H9 (cell line): Measurements from ENCODE around the gene SLCO2A1. TPM values are rescaled to one million over a fixed set of nuclear protein-coding genes. Genes with fewer than 3 reads are reported as not detected.

Source experiments
- DNase-seq: peaks from one replicate; pipeline ENCODE4 v3.0.0-alpha.2; 2017
- H2AFZ ChIP-seq: one replicate; pipeline ENCODE4 v1.6.1; 2013; ENCODE audit warnings: mild to moderate bottlenecking, low read length, control low read depth, moderate library complexity
- H2AK5ac ChIP-seq: 2 replicates; pipeline ENCODE4 v1.6.1; 2013; ENCODE audit warnings: low read length, control low read depth, mixed read lengths; ENCODE audit not compliant: insufficient read length
- H2BK120ac ChIP-seq: one replicate; pipeline ENCODE4 v1.6.1; 2013; ENCODE audit warnings: low read depth, mild to moderate bottlenecking, low read length, control low read depth, inconsistent platforms; ENCODE audit not compliant: poor library complexity, severe bottlenecking
- H2BK12ac ChIP-seq: 2 replicates; pipeline ENCODE4 v1.6.1; 2013; ENCODE audit warnings: low read length, control low read depth, mixed read lengths, low read depth; ENCODE audit not compliant: insufficient read length
- H2BK15ac ChIP-seq: 2 replicates; pipeline ENCODE4 v1.6.1; 2013; ENCODE audit warnings: low read depth, low read length, control low read depth
- H2BK20ac ChIP-seq: one replicate; pipeline ENCODE4 v1.6.1; 2013; ENCODE audit warnings: low read depth, mild to moderate bottlenecking, low read length, control low read depth, inconsistent platforms; ENCODE audit not compliant: poor library complexity, severe bottlenecking
- H2BK5ac ChIP-seq: 2 replicates; pipeline ENCODE4 v1.6.1; 2013; ENCODE audit warnings: low read length, control low read depth, mixed read lengths; ENCODE audit not compliant: insufficient read length
- H3K14ac ChIP-seq: 2 replicates; pipeline ENCODE4 v1.6.1; 2013; ENCODE audit warnings: low read length, control low read depth; ENCODE audit not compliant: insufficient read depth
- H3K18ac ChIP-seq: 2 replicates; pipeline ENCODE4 v1.6.1; 2013; ENCODE audit warnings: low read depth, mild to moderate bottlenecking, mixed read lengths, low read length, control low read depth; ENCODE audit not compliant: insufficient read length
- H3K23ac ChIP-seq: 2 replicates; pipeline ENCODE4 v1.6.1; 2013; ENCODE audit warnings: low read length, control low read depth, mixed read lengths, low read depth; ENCODE audit not compliant: insufficient read length
- H3K23me2 ChIP-seq: 2 replicates; pipeline ENCODE4 v1.6.1; 2013; ENCODE audit warnings: low read depth, mild to moderate bottlenecking, mixed read lengths, low read length, control low read depth; ENCODE audit not compliant: insufficient read length, poor library complexity, severe bottlenecking
- H3K27ac ChIP-seq: 2 replicates; pipeline ENCODE4 v1.5.1; 2013; ENCODE audit warnings: low read length, control low read depth, mixed read lengths, low read depth; ENCODE audit not compliant: insufficient read length
- H3K27me3 ChIP-seq: 2 replicates; pipeline ENCODE4 v1.6.1; 2013; ENCODE audit warnings: low read length, control low read depth, inconsistent platforms; ENCODE audit not compliant: insufficient read depth
- H3K4ac ChIP-seq: 2 replicates; pipeline ENCODE4 v1.6.1; 2013; ENCODE audit warnings: low read depth, mild to moderate bottlenecking, control low read depth, inconsistent platforms, low read length, moderate library complexity
- H3K4me1 ChIP-seq: 2 replicates; pipeline ENCODE4 v1.6.1; 2013; ENCODE audit warnings: low read length, control low read depth, inconsistent platforms; ENCODE audit not compliant: insufficient read depth
- H3K4me2 ChIP-seq: 2 replicates; pipeline ENCODE4 v1.6.1; 2013; ENCODE audit warnings: low read length, control low read depth, mixed read lengths; ENCODE audit not compliant: insufficient read length, insufficient read depth
- H3K56ac ChIP-seq: 2 replicates; pipeline ENCODE4 v1.6.1; 2013; ENCODE audit warnings: low read depth, mild to moderate bottlenecking, mixed read lengths, low read length, control low read depth; ENCODE audit not compliant: insufficient read length
- H3K79me1 ChIP-seq: 2 replicates; pipeline ENCODE4 v1.6.1; 2013; ENCODE audit warnings: low read depth, mild to moderate bottlenecking, moderate library complexity, low read length, control low read depth, inconsistent platforms; ENCODE audit not compliant: insufficient read depth, poor library complexity, severe bottlenecking
- H3K79me2 ChIP-seq: 2 replicates; pipeline ENCODE4 v1.6.1; 2013; ENCODE audit warnings: low read length, control low read depth, inconsistent platforms; ENCODE audit not compliant: insufficient read depth
- H3K9ac ChIP-seq: 2 replicates; pipeline ENCODE4 v1.6.1; 2013; ENCODE audit warnings: low read length, control low read depth, mixed read lengths; ENCODE audit not compliant: insufficient read length; ENCODE audit errors: extremely low read depth
- H3K9me3 ChIP-seq: one replicate; pipeline ENCODE4 v1.6.1; 2013; ENCODE audit warnings: low read depth, low read length, inconsistent platforms; ENCODE audit not compliant: control insufficient read depth
- H3T11ph ChIP-seq: one replicate; pipeline ENCODE4 v1.6.1; 2013; ENCODE audit warnings: mild to moderate bottlenecking, low read length, control low read depth, inconsistent platforms
- H4K20me1 ChIP-seq: one replicate; pipeline ENCODE4 v1.6.1; 2013; ENCODE audit not compliant: control insufficient read depth, insufficient read length, insufficient read depth
- H4K5ac ChIP-seq: 2 replicates; pipeline ENCODE4 v1.6.1; 2013; ENCODE audit warnings: low read depth, mild to moderate bottlenecking, mixed read lengths, low read length, control low read depth; ENCODE audit not compliant: insufficient read length
- H4K8ac ChIP-seq: replicated peaks from 2 replicates; pipeline ENCODE4 v1.6.1; 2013; ENCODE audit warnings: low read length, control low read depth, mixed read lengths, low read depth; ENCODE audit not compliant: insufficient read length
- H4K91ac ChIP-seq: 2 replicates; pipeline ENCODE4 v1.6.1; 2013; ENCODE audit warnings: low read depth, mild to moderate bottlenecking, moderate library complexity, mixed read lengths, low read length, control low read depth; ENCODE audit not compliant: insufficient read length
- H3K27ac Mint-ChIP-seq, 3 experiments: 2 replicates in 2 of 3; 3 replicates in 1 of 3; pipeline ENCODE4 v1.8.0; 2020 to 2021; ENCODE audit warnings: mixed read lengths in 3 of 3, mild to moderate bottlenecking in 1 of 3, moderate library complexity in 1 of 3
- H3K27me3 Mint-ChIP-seq: 2 replicates; pipeline ENCODE4 v1.8.0; 2021; ENCODE audit warnings: low read depth, mild to moderate bottlenecking, moderate library complexity, mixed read lengths
- H3K36me3 Mint-ChIP-seq, 3 experiments: 2 replicates in 2 of 3; 3 replicates in 1 of 3; pipeline ENCODE4 v1.8.0; 2020 to 2021; ENCODE audit warnings: low read depth in 3 of 3, mixed read lengths in 3 of 3; ENCODE audit not compliant: insufficient read depth in 1 of 3
- H3K4me1 Mint-ChIP-seq, 2 experiments: 2 replicates each; pipeline ENCODE4 v1.8.0; 2020; ENCODE audit warnings: mixed read lengths in 2 of 2
- H3K4me3 Mint-ChIP-seq, 2 experiments: 2 replicates in 1 of 2; 3 replicates in 1 of 2; pipeline ENCODE4 v1.8.0; 2020 to 2021; ENCODE audit warnings: mild to moderate bottlenecking in 2 of 2, mixed read lengths in 2 of 2, moderate library complexity in 1 of 2
- H3K9me3 Mint-ChIP-seq, 2 experiments: 2 replicates in 1 of 2; 3 replicates in 1 of 2; pipeline ENCODE4 v1.8.0; 2020; ENCODE audit warnings: mild to moderate bottlenecking in 2 of 2, mixed read lengths in 2 of 2, moderate library complexity in 1 of 2
- CTCF ChIP-seq: fragments of 200-600 bp; sonication (generic); conservative IDR thresholded peaks from 3 replicates; pipeline ENCODE4 v1.8.0; 2021; ENCODE audit warnings: antibody characterized with exemption, mild to moderate bottlenecking
- WGBS: extraction: QIAGEN DNeasy Blood & Tissue Kit; methylation state at CpG from one replicate; pipeline ENCODE4 v1.1.7; 2013; ENCODE audit warnings: missing lambda C conversion rate, low lambda C conversion rate, mixed read lengths; ENCODE audit not compliant: insufficient read length; ENCODE audit errors: extremely low coverage; 5-methylcytosine and 5-hydroxymethylcytosine counted together
- total RNA-seq: library from RNA; stranded (reverse); gene quantifications from 2 replicates; pipeline ENCODE4 v1.2.1, GENCODE V29; 2021

SLCO2A1 gene
- total RNA-seq, 1 experiment from 2014 or later = 0.98 TPM

DNA sequence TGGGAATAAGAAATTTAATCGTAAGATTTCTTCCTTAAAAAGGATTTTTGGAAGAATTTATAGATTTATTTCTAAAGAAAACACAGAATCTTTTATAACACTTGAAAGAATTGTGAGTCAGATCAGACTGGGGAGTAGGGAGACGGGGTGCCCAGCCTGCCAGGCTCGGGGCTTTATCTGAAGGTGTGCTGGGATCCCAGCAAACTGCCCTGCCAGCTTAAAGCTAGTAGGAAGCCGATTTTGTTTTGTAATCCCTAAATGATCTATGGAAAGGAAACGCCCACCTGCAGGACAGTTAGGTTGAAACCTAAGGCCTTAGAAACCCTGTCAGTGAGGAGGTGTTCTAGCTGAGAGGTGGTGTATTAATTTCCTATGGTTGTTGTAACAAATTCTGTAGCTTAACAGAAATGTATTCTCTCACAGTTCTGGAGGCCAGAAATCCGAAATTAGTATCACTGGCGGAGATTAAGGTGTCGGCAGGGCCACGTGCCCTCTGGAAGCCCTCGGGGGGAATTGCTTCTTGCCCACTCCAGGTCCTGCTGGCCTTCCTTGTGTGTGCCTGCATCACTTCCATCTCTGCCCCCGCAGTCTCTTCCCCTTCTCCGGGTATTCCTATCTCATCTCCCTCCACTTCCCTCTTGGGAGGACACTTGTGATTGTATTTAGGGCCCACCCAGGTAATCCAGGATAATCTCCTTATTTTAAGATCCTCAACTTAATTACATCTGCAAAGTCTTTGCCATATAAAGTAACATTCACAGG is 114.7 kb downstream of the SLCO2A1 start:
- Histone ChIP-seq H2AK5ac (no peak overlapping the region), H3K9me3 (no peaks in the 10 kb centered on the region), H2AFZ (no peak overlapping the region), H2BK120ac (no peak overlapping the region), H3K4me1 (no peaks in the 10 kb centered on the region), H2BK5ac (no peak overlapping the region), H3K23ac (no peak overlapping the region), H4K20me1 (no peaks in the 10 kb centered on the region), H4K8ac (no peak overlapping the region), H3K18ac (no peak overlapping the region), H3K4me2 (no peak overlapping the region), H4K91ac (no peak overlapping the region), H3K14ac (no peak overlapping the region), H3K27me3 (no peaks in the 10 kb centered on the region), H2BK12ac (no peak overlapping the region), H3T11ph (no peak overlapping the region), H4K5ac (no peak overlapping the region), H3K79me1 (no peaks in the 10 kb centered on the region), H3K27ac (no peak overlapping the region), H2BK20ac (no peak overlapping the region), H3K4ac (no peak overlapping the region), H3K56ac (no peak overlapping the region), H3K79me2 (no peaks in the 10 kb centered on the region), H3K9ac (no peak overlapping the region), H3K23me2 (no peaks in the 10 kb centered on the region), H2BK15ac (no peak overlapping the region)
- Mint-ChIP-seq H3K27me3 (peaks cover 4% of the 10 kb centered on the region; the same call in 1 of the 2 replicates), H3K27ac (no peak overlapping the region), H3K4me1 (peaks cover 6 to 7% of the 10 kb centered on the region in 2 experiments), H3K4me3 (no peak overlapping the region), H3K9me3 (no peaks in the 10 kb centered on the region; a peak in 1 of 5 replicates), H3K36me3 (no peaks in the 10 kb centered on the region)
- WGBS = no CpG with 5 or more reads among the region's 12 CpGs
- no peak for DNase-seq
- TF ChIP-seq CTCF = no peak
